Breast epithelium (tissue), 3 donors: ENCODE results near the gene CNTNAP5.

ENCODE experiments used
- POLR2AphosphoS5 ChIP-seq, 3 donors: sonication (generic); formaldehyde crosslinking; IDR thresholded peaks; one replicate each; pipeline ENCODE4 v1.6.1; 2017; ENCODE audit warnings: antibody characterized with exemption in 3 of 3
- TF ChIP-seq, protein P1 (sequence below), 3 donors: fragments of 450-650 bp; IDR thresholded peaks; one replicate each; pipeline ENCODE4 v1.5.1; 2016 to 2017; ENCODE audit warnings: antibody characterized with exemption in 3 of 3, mild to moderate bottlenecking in 3 of 3, moderate library complexity in 3 of 3

DNA sequence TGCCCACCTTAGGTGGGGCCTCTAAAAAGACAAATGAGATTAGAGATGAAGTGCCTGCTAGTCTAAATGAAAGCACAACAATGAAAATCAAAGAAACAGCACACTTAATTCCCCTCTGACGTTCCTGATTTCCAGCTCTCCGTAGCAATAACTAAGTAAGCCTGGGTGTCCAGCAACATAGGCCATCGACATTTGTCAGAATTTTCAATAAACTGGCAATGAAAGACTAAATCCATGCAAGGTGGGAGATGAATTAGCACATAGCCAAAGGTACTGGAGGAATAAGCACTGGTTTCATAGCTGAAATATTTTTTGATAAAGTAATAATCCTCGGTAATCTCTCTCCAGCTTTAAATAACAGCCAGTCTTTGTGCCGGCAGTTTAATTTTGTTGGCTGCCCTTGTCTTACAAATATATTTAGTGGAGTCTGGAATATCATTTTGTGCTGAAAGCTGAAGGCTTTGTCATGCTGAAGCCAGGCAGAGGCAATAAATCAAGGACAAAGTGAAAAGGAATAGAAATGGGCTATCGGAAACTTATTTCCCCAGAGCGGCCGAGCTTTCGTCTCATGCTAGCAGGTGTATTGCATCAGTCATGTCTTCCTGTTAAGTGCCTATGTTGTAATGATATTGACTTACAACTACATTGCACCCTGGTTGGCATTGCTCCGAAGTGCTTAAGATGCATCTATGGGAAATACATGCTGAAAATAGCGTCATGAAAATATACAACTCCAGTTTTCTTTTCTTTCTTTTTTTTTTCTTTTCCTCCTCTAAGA, 790.1 kb downstream of the CNTNAP5 start:
- TF ChIP-seq, protein P1, sequence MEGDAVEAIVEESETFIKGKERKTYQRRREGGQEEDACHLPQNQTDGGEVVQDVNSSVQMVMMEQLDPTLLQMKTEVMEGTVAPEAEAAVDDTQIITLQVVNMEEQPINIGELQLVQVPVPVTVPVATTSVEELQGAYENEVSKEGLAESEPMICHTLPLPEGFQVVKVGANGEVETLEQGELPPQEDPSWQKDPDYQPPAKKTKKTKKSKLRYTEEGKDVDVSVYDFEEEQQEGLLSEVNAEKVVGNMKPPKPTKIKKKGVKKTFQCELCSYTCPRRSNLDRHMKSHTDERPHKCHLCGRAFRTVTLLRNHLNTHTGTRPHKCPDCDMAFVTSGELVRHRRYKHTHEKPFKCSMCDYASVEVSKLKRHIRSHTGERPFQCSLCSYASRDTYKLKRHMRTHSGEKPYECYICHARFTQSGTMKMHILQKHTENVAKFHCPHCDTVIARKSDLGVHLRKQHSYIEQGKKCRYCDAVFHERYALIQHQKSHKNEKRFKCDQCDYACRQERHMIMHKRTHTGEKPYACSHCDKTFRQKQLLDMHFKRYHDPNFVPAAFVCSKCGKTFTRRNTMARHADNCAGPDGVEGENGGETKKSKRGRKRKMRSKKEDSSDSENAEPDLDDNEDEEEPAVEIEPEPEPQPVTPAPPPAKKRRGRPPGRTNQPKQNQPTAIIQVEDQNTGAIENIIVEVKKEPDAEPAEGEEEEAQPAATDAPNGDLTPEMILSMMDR (IDR thresholded peaks at IDR 0.05): no peak
- no peak for TF ChIP-seq POLR2AphosphoS5 (IDR thresholded peaks at IDR 0.05)
